GM18499 (cell line): ENCODE results near the gene GABRR1.
"Not testable (repeated sequence)": the region's sequence is repeated elsewhere in the genome, so short reads cannot be mapped to it uniquely, and the experiment has no call there.

ENCODE experiments used
- ATAC-seq: cut with Tn5 transposase; IDR thresholded peaks from one replicate; pipeline ENCODE4 v1.9.1; 2021; ENCODE audit warnings: moderate number of reproducible peaks; ENCODE audit not compliant: insufficient read depth, unreplicated experiment

The GABRR1 gene

GRCh38 chr6:89128256-89128671 lies 88.9 kb downstream of the GABRR1 start:
- not testable (repeated sequence) for ATAC-seq
